Measurements from ENCODE around the gene CLCN1. TPM values are rescaled to one million over a fixed set of nuclear protein-coding genes. Genes with fewer than 3 reads are reported as not detected.

CLCN1 gene
- total RNA-seq, 1 experiment from 2014 or later, result 0.13 TPM

DNA sequence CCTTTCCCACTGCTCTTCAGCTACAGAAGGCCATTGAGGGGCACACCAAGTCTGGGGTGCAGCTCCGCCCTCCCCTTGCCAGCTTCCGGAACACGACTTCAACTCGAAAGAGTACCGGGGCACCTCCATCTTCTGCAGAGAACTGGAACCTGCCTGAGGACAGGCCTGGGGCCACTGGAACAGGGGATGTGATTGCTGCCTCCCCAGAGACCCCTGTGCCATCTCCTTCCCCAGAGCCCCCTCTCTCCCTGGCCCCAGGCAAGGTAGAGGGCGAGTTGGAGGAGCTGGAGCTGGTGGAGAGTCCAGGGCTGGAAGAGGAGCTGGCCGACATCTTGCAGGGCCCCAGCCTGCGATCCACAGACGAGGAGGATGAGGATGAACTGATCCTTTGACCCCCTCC is 35.7 kb downstream of the CLCN1 start:
- Histone ChIP-seq H3K9ac (ENCODE audit: extremely low read depth, insufficient read length, low read length) (no peak overlapping the region), H2BK12ac (ENCODE audit: insufficient read length, low read depth, low read length) (no peak overlapping the region), H2BK20ac (ENCODE audit: low read depth, low read length, poor library complexity, severe bottlenecking) (no peak overlapping the region), H3K23ac (ENCODE audit: insufficient read length, low read depth, low read length) (no peak overlapping the region), H3K14ac (ENCODE audit: insufficient read depth, low read length) (no peak overlapping the region), H3K18ac (ENCODE audit: insufficient read length, low read depth, low read length) (no peak overlapping the region), H3K56ac (ENCODE audit: insufficient read length, low read depth, low read length) (no peak overlapping the region), H4K91ac (ENCODE audit: insufficient read length, low read depth, low read length) (no peak overlapping the region), H3K79me1 (ENCODE audit: insufficient read depth, low read depth, low read length, poor library complexity, severe bottlenecking) (no peaks in the 10 kb centered on the region), H3K4me1 (ENCODE audit: insufficient read depth, low read length) (no peaks in the 10 kb centered on the region), H3K23me2 (ENCODE audit: insufficient read length, low read depth, low read length, poor library complexity, severe bottlenecking) (no peaks in the 10 kb centered on the region), H4K8ac (replicated peaks; ENCODE audit: insufficient read length, low read depth, low read length) (no peak overlapping the region), H3K4ac (ENCODE audit: low read depth, low read length) (no peak overlapping the region), H2AFZ (ENCODE audit: low read length) (no peak overlapping the region), H2BK5ac (ENCODE audit: insufficient read length, low read length) (no peak overlapping the region), H3K9me3 (ENCODE audit: control insufficient read depth, low read depth, low read length) (no peaks in the 10 kb centered on the region), H3K79me2 (ENCODE audit: insufficient read depth, low read length) (no peaks in the 10 kb centered on the region), H2BK15ac (ENCODE audit: low read depth, low read length) (no peak overlapping the region), H3K27ac (ENCODE audit: insufficient read length, low read depth, low read length) (no peak overlapping the region), H4K5ac (ENCODE audit: insufficient read length, low read depth, low read length) (no peak overlapping the region), H3K4me2 (ENCODE audit: insufficient read depth, insufficient read length, low read length) (no peak overlapping the region), H2BK120ac (ENCODE audit: low read depth, low read length, poor library complexity, severe bottlenecking) (no peak overlapping the region), H4K20me1 (ENCODE audit: control insufficient read depth, insufficient read depth, insufficient read length) (no peaks in the 10 kb centered on the region), H3T11ph (ENCODE audit: low read length) (no peak overlapping the region), H2AK5ac (ENCODE audit: insufficient read length, low read length) (no peak overlapping the region), H3K27me3 (ENCODE audit: insufficient read depth, low read length) (no peaks in the 10 kb centered on the region)
- no peak for DNase-seq
- H3K36me3 Mint-ChIP-seq (ENCODE audit: insufficient read depth in 1 of 3, low read depth in 3 of 3), result peaks cover 12 to 29% (median 18%) of the 10 kb centered on the region in 3 experiments
- no CpG with 5 or more reads among the region's 9 CpGs for WGBS (ENCODE audit: extremely low coverage, insufficient read length, low lambda C conversion rate)
- H3K27ac Mint-ChIP-seq, result peak overlapping the region in 1 of 3 experiments; percentile 79; a peak in 2 of 7 replicates
- TF ChIP-seq, protein P1, sequence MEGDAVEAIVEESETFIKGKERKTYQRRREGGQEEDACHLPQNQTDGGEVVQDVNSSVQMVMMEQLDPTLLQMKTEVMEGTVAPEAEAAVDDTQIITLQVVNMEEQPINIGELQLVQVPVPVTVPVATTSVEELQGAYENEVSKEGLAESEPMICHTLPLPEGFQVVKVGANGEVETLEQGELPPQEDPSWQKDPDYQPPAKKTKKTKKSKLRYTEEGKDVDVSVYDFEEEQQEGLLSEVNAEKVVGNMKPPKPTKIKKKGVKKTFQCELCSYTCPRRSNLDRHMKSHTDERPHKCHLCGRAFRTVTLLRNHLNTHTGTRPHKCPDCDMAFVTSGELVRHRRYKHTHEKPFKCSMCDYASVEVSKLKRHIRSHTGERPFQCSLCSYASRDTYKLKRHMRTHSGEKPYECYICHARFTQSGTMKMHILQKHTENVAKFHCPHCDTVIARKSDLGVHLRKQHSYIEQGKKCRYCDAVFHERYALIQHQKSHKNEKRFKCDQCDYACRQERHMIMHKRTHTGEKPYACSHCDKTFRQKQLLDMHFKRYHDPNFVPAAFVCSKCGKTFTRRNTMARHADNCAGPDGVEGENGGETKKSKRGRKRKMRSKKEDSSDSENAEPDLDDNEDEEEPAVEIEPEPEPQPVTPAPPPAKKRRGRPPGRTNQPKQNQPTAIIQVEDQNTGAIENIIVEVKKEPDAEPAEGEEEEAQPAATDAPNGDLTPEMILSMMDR (conservative IDR thresholded peaks at IDR 0.05), result no peak
- H3K4me1 Mint-ChIP-seq, result peaks cover 17 to 21% of the 10 kb centered on the region in 2 experiments
- H3K4me3 Mint-ChIP-seq, result no peak overlapping the region
- peaks cover 13% of the 10 kb centered on the region for H3K27me3 Mint-ChIP-seq (ENCODE audit: low read depth)
- H3K9me3 Mint-ChIP-seq, result no peaks in the 10 kb centered on the region
